Naive thymus-derived CD4-positive, alpha-beta T cell (primary cell): ENCODE data around the gene EEIG2. TPM values are rescaled to one million over a fixed set of nuclear protein-coding genes. Genes with fewer than 3 reads are reported as not detected.

Source experiments
- ATAC-seq: fragments of 150-1000 bp; cut with Tn5 transposase; 2 replicates; pipeline ENCODE4 v1.10.0; 2021; ENCODE audit warnings: mild to moderate bottlenecking, moderate library complexity
- CTCF ChIA-PET: fragments of 350-600 bp; sonication (Branson Sonifier 250); formaldehyde crosslinking; loops from one replicate; lab custom pipeline; 2021; ENCODE audit warnings: antibody characterized with exemption; lab: Charles Lee
- POLR2A ChIA-PET: fragments of 350-600 bp; sonication (Branson Sonifier 250); formaldehyde crosslinking; loops from one replicate; lab custom pipeline; 2021; ENCODE audit warnings: antibody characterized with exemption, inconsistent platforms; lab: Charles Lee
- DNase-seq, 9 donors: peaks; one replicate each; pipeline versions ENCODE4 v3.0.0 to v3.0.0-alpha.2; 2020 to 2022; ENCODE audit warnings: mixed read lengths in 1 of 9
- H3K27ac ChIP-seq: one replicate; pipeline ENCODE4 v1.7.0; 2013; ENCODE audit warnings: mild to moderate bottlenecking, low read depth, low read length, moderate library complexity
- H3K27me3 ChIP-seq, 2 donors: one replicate each; pipeline ENCODE4 v1.7.0; 2013; ENCODE audit warnings: low read length in 2 of 2, mild to moderate bottlenecking in 2 of 2, moderate library complexity in 2 of 2; ENCODE audit not compliant: control insufficient read depth in 2 of 2, insufficient read depth in 2 of 2
- H3K36me3 ChIP-seq, 3 experiments: 1 replicate in 2 of 3; 2 replicates in 1 of 3; pipeline ENCODE4 v1.7.0; 2013; ENCODE audit warnings: low read length in 3 of 3, mild to moderate bottlenecking in 3 of 3, moderate library complexity in 1 of 3; ENCODE audit not compliant: insufficient read depth in 3 of 3, control insufficient read depth in 2 of 3
- H3K4me1 ChIP-seq, 2 donors: one replicate each; pipeline ENCODE4 v1.7.0; 2013; ENCODE audit warnings: low read length in 2 of 2, mild to moderate bottlenecking in 2 of 2, moderate library complexity in 1 of 2; ENCODE audit not compliant: control insufficient read depth in 2 of 2, insufficient read depth in 2 of 2
- H3K4me3 ChIP-seq: 2 replicates; pipeline ENCODE4 v1.7.0; 2013; ENCODE audit warnings: mild to moderate bottlenecking, low read length
- H3K9me3 ChIP-seq, 3 experiments: 1 replicate in 2 of 3; 2 replicates in 1 of 3; pipeline ENCODE4 v1.7.0; 2013; ENCODE audit warnings: low read length in 3 of 3; ENCODE audit not compliant: control insufficient read depth in 2 of 3
- H3K27ac Mint-ChIP-seq, 9 donors: one replicate each; pipeline ENCODE4 v1.8.0; 2020 to 2022; ENCODE audit warnings: mixed read lengths in 9 of 9, mild to moderate bottlenecking in 8 of 9, moderate library complexity in 5 of 9, inconsistent platforms in 2 of 9
- H3K27me3 Mint-ChIP-seq, 5 donors: one replicate each; pipeline ENCODE4 v1.8.0; 2021 to 2022; ENCODE audit warnings: mixed read lengths in 5 of 5, mild to moderate bottlenecking in 1 of 5
- H3K36me3 Mint-ChIP-seq, 5 donors: one replicate each; pipeline ENCODE4 v1.8.0; 2020 to 2022; ENCODE audit warnings: mixed read lengths in 5 of 5, mild to moderate bottlenecking in 3 of 5, inconsistent platforms in 1 of 5
- H3K4me1 Mint-ChIP-seq, 7 donors: one replicate each; pipeline ENCODE4 v1.8.0; 2020 to 2022; ENCODE audit warnings: mixed read lengths in 7 of 7, mild to moderate bottlenecking in 3 of 7, inconsistent platforms in 1 of 7
- H3K4me3 Mint-ChIP-seq, 10 donors: one replicate each; pipeline ENCODE4 v1.8.0; 2020 to 2022; ENCODE audit warnings: mild to moderate bottlenecking in 10 of 10, mixed read lengths in 10 of 10, moderate library complexity in 6 of 10, inconsistent platforms in 2 of 10
- H3K9me3 Mint-ChIP-seq, 11 donors: one replicate each; pipeline ENCODE4 v1.8.0; 2020 to 2022; ENCODE audit warnings: mixed read lengths in 11 of 11, mild to moderate bottlenecking in 4 of 11, inconsistent platforms in 1 of 11, moderate library complexity in 1 of 11
- intact Hi-C, 2 donors: fragments of 100-400 bp; cut with micrococcal nuclease; formaldehyde crosslinking; loops; one replicate each; pipeline ENCODE4 v1.15.1; 2023
- polyA plus RNA-seq, 2 donors: library from polyadenylated mRNA; unstranded; fragments of 300-500 nt; fragmentation: Illumina TruSeq; gene quantifications; one replicate each; pipeline ENCODE4 v1.2.3, GENCODE V29; 2021
- total RNA-seq, 6 experiments: library from RNA in 5 of 6; stranded (reverse) in 5 of 6; gene quantifications; 1 replicate in 5 of 6; 2 replicates in 1 of 6; pipeline ENCODE4 v1.2.3 and lab custom pipeline; 2021 to 2026

The EEIG2 gene
- total and polyA plus RNA-seq, 7 experiments from 2014 or later = 0.72 to 15.9 (median 8.6) TPM

DNA sequence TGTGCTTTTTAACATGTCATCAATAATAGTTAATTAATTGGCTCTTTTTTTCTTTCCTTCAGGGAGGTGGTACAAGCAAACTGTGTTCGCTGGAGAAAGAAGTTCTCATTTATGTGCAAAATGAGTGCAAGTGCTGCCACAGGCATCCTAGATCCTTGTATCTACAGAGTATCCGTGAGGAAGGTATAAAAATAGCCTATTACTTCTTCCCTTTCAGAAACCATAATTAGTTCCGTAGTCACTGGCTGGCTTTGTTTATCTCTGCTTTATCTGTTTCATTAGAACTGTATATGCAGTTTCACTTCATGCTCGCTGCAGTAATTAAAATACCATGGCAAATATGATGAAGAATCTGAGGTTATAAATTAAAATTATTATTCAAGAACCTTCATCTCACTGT, 40.6 kb downstream of the EEIG2 start:
- Histone ChIP-seq H3K9me3 (no peaks in the 10 kb centered on the region), H3K4me1 (no peaks in the 10 kb centered on the region), H3K27me3 (no peaks in the 10 kb centered on the region), H3K4me3 (no peak overlapping the region), H3K36me3 (peaks cover 0 to 14% (median 8%) of the 10 kb centered on the region in 3 experiments), H3K27ac (no peak overlapping the region)
- ChIA-PET CTCF (no interaction called here), POLR2A (no interaction called here)
- DNase-seq = no peak
- ATAC-seq = no peak
- Mint-ChIP-seq H3K27ac (no peak overlapping the region), H3K4me1 (peaks cover 0 to 9% (median 4%) of the 10 kb centered on the region in 7 donors), H3K4me3 (no peak overlapping the region), H3K36me3 (peaks cover 0 to 20% (median 9%) of the 10 kb centered on the region in 5 donors), H3K9me3 (no peaks in the 10 kb centered on the region), H3K27me3 (no peaks in the 10 kb centered on the region)
- intact Hi-C loops = no loop called here

- ATAC-seq (no peak), DNase-seq (no peak)
- no peaks in the 10 kb centered on the region for H3K27me3 ChIP-seq
- no peaks in the 10 kb centered on the region for H3K4me1 ChIP-seq
- no peak overlapping the region for H3K27ac ChIP-seq
- H3K36me3 Mint-ChIP-seq = peaks cover 0 to 22% (median 9%) of the 10 kb centered on the region in 5 donors
- no peak overlapping the region for H3K4me3 ChIP-seq
- POLR2A ChIA-PET = no interaction called here
- peaks cover 0 to 14% (median 8%) of the 10 kb centered on the region in 3 experiments for H3K36me3 ChIP-seq
- H3K4me1 Mint-ChIP-seq = peaks cover 0 to 4% (median 4%) of the 10 kb centered on the region in 7 donors
- no peak overlapping the region for H3K27ac Mint-ChIP-seq
- no peaks in the 10 kb centered on the region for H3K27me3 Mint-ChIP-seq
- no peaks in the 10 kb centered on the region for H3K9me3 ChIP-seq
- H3K4me3 Mint-ChIP-seq = no peak overlapping the region
- intact Hi-C loops = no loop called here
- no peaks in the 10 kb centered on the region for H3K9me3 Mint-ChIP-seq
- CTCF ChIA-PET = no interaction called here
These were observed 42.0 kb downstream of the EEIG2 start for GRCh38 chr1:108601708-108602410.

GRCh38 chr1:108605633-108606032, 45.7 kb downstream of the EEIG2 start:
- Mint-ChIP-seq H3K4me3 (no peak overlapping the region), H3K27ac (no peak overlapping the region), H3K4me1 (peaks cover 0 to 6% (median 0%) of the 10 kb centered on the region in 7 donors), H3K36me3 (peaks cover 0 to 35% (median 18%) of the 10 kb centered on the region in 5 donors), H3K9me3 (no peaks in the 10 kb centered on the region), H3K27me3 (no peaks in the 10 kb centered on the region)
- ChIA-PET POLR2A (no interaction called here), CTCF (no interaction called here)
- ATAC-seq (no peak), DNase-seq (no peak)
- Histone ChIP-seq H3K27ac (no peak overlapping the region), H3K27me3 (no peaks in the 10 kb centered on the region), H3K4me1 (no peaks in the 10 kb centered on the region), H3K9me3 (no peaks in the 10 kb centered on the region), H3K4me3 (no peak overlapping the region), H3K36me3 (peaks cover 0 to 14% (median 5%) of the 10 kb centered on the region in 3 experiments)
- intact Hi-C loops = loop anchor here in 1 of 2 donors (5.0 kb wide), 1 partner anchor 33 kb away; no protein-coding TSS in a partner anchor

GRCh38 chr1:108606478-108606877, 46.6 kb downstream of the EEIG2 start:
- Histone ChIP-seq H3K9me3 (no peaks in the 10 kb centered on the region), H3K4me1 (no peaks in the 10 kb centered on the region), H3K27me3 (no peaks in the 10 kb centered on the region), H3K36me3 (peaks cover 0 to 14% (median 0%) of the 10 kb centered on the region in 3 experiments), H3K4me3 (no peak overlapping the region), H3K27ac (no peak overlapping the region)
- Mint-ChIP-seq H3K27me3 (no peaks in the 10 kb centered on the region), H3K27ac (peak overlapping the region in 1 of 9 donors; percentile 5), H3K4me1 (peaks cover 0 to 6% (median 0%) of the 10 kb centered on the region in 7 donors), H3K36me3 (peaks cover 0 to 38% (median 18%) of the 10 kb centered on the region in 5 donors), H3K9me3 (no peaks in the 10 kb centered on the region), H3K4me3 (no peak overlapping the region)
- no peak for ATAC-seq
- POLR2A ChIA-PET = no interaction called here
- CTCF ChIA-PET = no interaction called here
- no peak for DNase-seq
- intact Hi-C loops = loop anchor here in 1 of 2 donors (5.0 kb wide), 1 partner anchor 34 kb away; no protein-coding TSS in a partner anchor

DNA sequence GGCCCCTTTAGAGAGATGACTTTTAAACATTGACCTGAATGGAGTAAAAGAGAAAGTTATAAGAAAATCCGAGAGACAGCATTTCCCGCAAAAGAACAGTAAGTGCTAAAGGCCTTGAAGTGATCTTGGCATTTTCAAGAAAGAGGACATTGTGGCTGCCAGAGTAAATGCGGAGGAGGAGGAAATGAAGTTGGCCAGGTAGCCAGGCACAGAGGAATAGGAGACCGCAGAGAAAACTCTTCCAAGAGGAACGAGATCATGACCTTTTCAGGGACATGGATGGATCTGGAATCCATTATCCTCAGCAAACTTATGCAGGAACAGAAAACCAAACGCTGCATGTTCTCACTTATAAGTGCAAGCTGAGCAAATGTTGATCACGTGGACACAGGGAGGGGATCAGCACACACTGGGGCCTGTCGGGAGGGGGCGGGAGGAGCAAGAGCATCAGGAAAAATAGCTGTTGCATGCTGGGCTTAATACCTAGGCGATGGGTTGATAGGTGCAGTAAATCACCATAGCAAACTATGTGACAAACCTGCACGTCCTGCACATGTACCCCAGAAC, 49.7 kb downstream of the EEIG2 start:
- Mint-ChIP-seq H3K27ac (no peak overlapping the region), H3K9me3 (no peaks in the 10 kb centered on the region)
- CTCF ChIA-PET = no interaction called here

More for the DNA sequence above, 49.7 kb downstream of the EEIG2 start:
- peaks cover 0 to 34% (median 15%) of the 10 kb centered on the region in 5 donors for H3K36me3 Mint-ChIP-seq
- POLR2A ChIA-PET = no interaction called here
- DNase-seq (no peak), ATAC-seq (no peak)
- Histone ChIP-seq H3K27me3 (no peaks in the 10 kb centered on the region), H3K4me3 (no peak overlapping the region), H3K27ac (no peak overlapping the region), H3K36me3 (peaks cover 0 to 14% (median 0%) of the 10 kb centered on the region in 3 experiments), H3K9me3 (no peaks in the 10 kb centered on the region), H3K4me1 (no peaks in the 10 kb centered on the region)
- intact Hi-C loops = loop anchor here in 1 of 2 donors (5.0 kb wide), 1 partner anchor 37 kb away; no protein-coding TSS in a partner anchor
- H3K4me3 Mint-ChIP-seq = no peak overlapping the region
- H3K4me1 Mint-ChIP-seq = peaks cover 0 to 6% (median 0%) of the 10 kb centered on the region in 7 donors
- no peaks in the 10 kb centered on the region for H3K27me3 Mint-ChIP-seq
